ENCODE data around the gene MSH5. TPM values are rescaled to one million over a fixed set of nuclear protein-coding genes. Genes with fewer than 3 reads are reported as not detected.

The MSH5 gene
- total RNA-seq, 1 experiment from 2014 or later, result 90.4 TPM

DNA sequence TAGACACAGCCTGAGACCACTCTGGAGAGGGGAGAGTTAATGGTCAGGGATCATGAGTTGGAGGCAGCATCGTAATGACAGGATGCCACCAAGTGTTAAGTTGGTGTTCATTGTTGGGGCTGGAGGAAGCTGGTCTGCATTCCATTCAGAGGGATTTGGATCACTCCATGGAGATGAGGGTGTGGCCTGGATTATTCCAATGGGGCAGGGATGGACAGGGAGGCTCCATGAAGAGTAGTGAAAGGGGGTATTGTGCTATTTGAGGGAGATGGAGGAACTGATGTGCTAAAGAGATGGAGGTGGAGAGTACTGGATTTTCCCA lies 23.8 kb downstream of the MSH5 start:
- intact Hi-C loops (cut with micrococcal nuclease), result no loop called here
- TF ChIP-seq ELF1 (IDR thresholded peaks at IDR 0.05; ENCODE audit: borderline replicate concordance, low read depth) (no peak), RAD21 (IDR thresholded peaks at IDR 0.05; ENCODE audit: low read depth) (peak; percentile 25; the same call in 1 of the 2 replicates), FOSL1 (IDR thresholded peaks at IDR 0.05; ENCODE audit: low read depth) (no peak), JUND (IDR thresholded peaks at IDR 0.05) (no peak), CBX3 (IDR thresholded peaks at IDR 0.05; ENCODE audit: low read depth) (no peak)
- TF ChIP-seq, protein P1, sequence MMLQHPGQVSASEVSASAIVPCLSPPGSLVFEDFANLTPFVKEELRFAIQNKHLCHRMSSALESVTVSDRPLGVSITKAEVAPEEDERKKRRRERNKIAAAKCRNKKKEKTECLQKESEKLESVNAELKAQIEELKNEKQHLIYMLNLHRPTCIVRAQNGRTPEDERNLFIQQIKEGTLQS (IDR thresholded peaks at IDR 0.05), result no peak
- H3K4me3 ChIP-seq (replicated peaks in 1 of 2; ENCODE audit: low read depth in 1 of 2, low read length in 2 of 2), result no peak overlapping the region
- H3K4me1 ChIP-seq (ENCODE audit: control insufficient read depth in 1 of 2, insufficient read depth in 2 of 2, low read length in 2 of 2), result peaks cover 7 to 18% of the 10 kb centered on the region in 2 experiments; a peak in 3 of 4 replicates
- ATAC-seq (peak; percentile 72), DNase-seq (ENCODE audit: low read depth, low spot score) (no peak)
- peak overlapping the region; percentile 39 for H3K4me2 ChIP-seq (ENCODE audit: low read length)
- RAD21 ChIA-PET (ENCODE audit: low non-redundant PET in 1 of 2, low total read pairs in 2 of 2, uncharacterized antibody in 2 of 2, unreplicated experiment in 2 of 2), result no interaction called here
- no peaks in the 10 kb centered on the region for H3K79me2 ChIP-seq (ENCODE audit: insufficient read depth, low read length)
- CTCF ChIA-PET, result no interaction called here
- BruUV-seq (replicated peaks), result no TSS peak
- no peak overlapping the region for H2AFZ ChIP-seq (ENCODE audit: low read depth, low read length, poor library complexity, severe bottlenecking)
- H3K9me2 ChIP-seq (ENCODE audit: insufficient read depth), result no peaks in the 10 kb centered on the region
- POLR2A ChIA-PET, result no interaction called here
- no peaks in the 10 kb centered on the region for H4K20me1 ChIP-seq (ENCODE audit: insufficient read depth)
- H3K36me3 ChIP-seq (ENCODE audit: control insufficient read depth in 1 of 2, insufficient read depth in 2 of 2, low read length in 2 of 2), result peaks cover 3 to 27% of the 10 kb centered on the region in 2 experiments; a peak in 2 of 4 replicates
- H3K27ac ChIP-seq (ENCODE audit: low read depth, low read length), result peak overlapping the region; percentile 1; the same call in 1 of the 2 replicates
- no peaks in the 10 kb centered on the region for H3K27me3 ChIP-seq (ENCODE audit: insufficient read depth, low read length)
- H3K9me3 ChIP-seq (ENCODE audit: control insufficient read depth in 1 of 2, insufficient read depth in 1 of 2, low read depth in 1 of 2, low read length in 2 of 2), result no peaks in the 10 kb centered on the region
- no peak overlapping the region for H3K9ac ChIP-seq (ENCODE audit: low read length)

DNA sequence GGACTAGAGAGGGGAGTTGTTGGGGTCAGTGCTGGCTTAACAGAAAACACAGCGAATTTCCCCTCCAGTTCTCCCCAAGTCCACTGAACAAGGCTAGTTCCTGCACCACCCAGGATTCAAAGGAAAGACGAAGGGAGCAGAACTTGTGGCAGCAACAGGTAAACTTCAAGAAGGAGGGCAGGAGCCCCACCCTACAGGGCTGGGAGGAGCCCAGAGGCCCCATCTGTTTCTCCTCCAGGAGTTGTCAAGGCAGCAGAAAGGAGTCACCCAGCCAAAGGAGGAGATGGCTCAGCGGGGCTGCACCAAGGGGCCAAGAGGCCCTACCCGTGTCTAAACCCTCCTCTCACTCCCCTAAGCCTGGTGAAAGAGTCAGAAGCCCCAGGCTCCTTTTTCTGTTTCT lies 24.4 kb downstream of the MSH5 start:
- Histone ChIP-seq H3K9ac (ENCODE audit: low read length) (no peak overlapping the region), H3K9me3 (ENCODE audit: control insufficient read depth in 1 of 2, insufficient read depth in 1 of 2, low read depth in 1 of 2, low read length in 2 of 2) (no peaks in the 10 kb centered on the region), H3K79me2 (ENCODE audit: insufficient read depth, low read length) (no peaks in the 10 kb centered on the region), H3K9me2 (ENCODE audit: insufficient read depth) (no peaks in the 10 kb centered on the region), H2AFZ (ENCODE audit: low read depth, low read length, poor library complexity, severe bottlenecking) (no peak overlapping the region), H4K20me1 (ENCODE audit: insufficient read depth) (no peaks in the 10 kb centered on the region), H3K27ac (ENCODE audit: low read depth, low read length) (no peak overlapping the region), H3K4me2 (ENCODE audit: low read length) (no peak overlapping the region), H3K4me3 (replicated peaks in 1 of 2; ENCODE audit: low read depth in 1 of 2, low read length in 2 of 2) (no peak overlapping the region), H3K27me3 (ENCODE audit: insufficient read depth, low read length) (no peaks in the 10 kb centered on the region), H3K4me1 (ENCODE audit: control insufficient read depth in 1 of 2, insufficient read depth in 2 of 2, low read length in 2 of 2) (peaks cover 7 to 18% of the 10 kb centered on the region in 2 experiments; a peak in 3 of 4 replicates), H3K36me3 (ENCODE audit: control insufficient read depth in 1 of 2, insufficient read depth in 2 of 2, low read length in 2 of 2) (peaks cover 3 to 22% of the 10 kb centered on the region in 2 experiments; a peak in 2 of 4 replicates)
- CTCF ChIA-PET, result no interaction called here
- TSS peak; percentile 39 for BruUV-seq (replicated peaks)
- intact Hi-C loops (cut with micrococcal nuclease), result no loop called here
- no peak for DNase-seq (ENCODE audit: low read depth, low spot score)
- no peak for ATAC-seq
- POLR2A ChIA-PET, result no interaction called here
- RAD21 ChIA-PET (ENCODE audit: low non-redundant PET in 1 of 2, low total read pairs in 2 of 2, uncharacterized antibody in 2 of 2, unreplicated experiment in 2 of 2), result no interaction called here
- no peak for TF ChIP-seq CEBPB (IDR thresholded peaks at IDR 0.05; ENCODE audit: low read depth)
- TF ChIP-seq FOSL1 (IDR thresholded peaks at IDR 0.05; ENCODE audit: low read depth), result no peak
- no peak for TF ChIP-seq TCF7L2 (IDR thresholded peaks at IDR 0.05; ENCODE audit: borderline replicate concordance, extremely low read depth, insufficient read depth, insufficient read length)
- TF ChIP-seq, protein P1 (IDR thresholded peaks at IDR 0.05), result no peak
- TF ChIP-seq JUND (IDR thresholded peaks at IDR 0.05), result no peak
- TF ChIP-seq, protein P2, sequence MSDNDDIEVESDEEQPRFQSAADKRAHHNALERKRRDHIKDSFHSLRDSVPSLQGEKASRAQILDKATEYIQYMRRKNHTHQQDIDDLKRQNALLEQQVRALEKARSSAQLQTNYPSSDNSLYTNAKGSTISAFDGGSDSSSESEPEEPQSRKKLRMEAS (IDR thresholded peaks at IDR 0.05), result no peak
- TF ChIP-seq EZH2 (IDR thresholded peaks at IDR 0.05), result no peak
- no peak for TF ChIP-seq POLR2A (IDR thresholded peaks at IDR 0.05; ENCODE audit: borderline replicate concordance, extremely low read depth, insufficient read depth, insufficient read length)
- TF ChIP-seq, protein P3, sequence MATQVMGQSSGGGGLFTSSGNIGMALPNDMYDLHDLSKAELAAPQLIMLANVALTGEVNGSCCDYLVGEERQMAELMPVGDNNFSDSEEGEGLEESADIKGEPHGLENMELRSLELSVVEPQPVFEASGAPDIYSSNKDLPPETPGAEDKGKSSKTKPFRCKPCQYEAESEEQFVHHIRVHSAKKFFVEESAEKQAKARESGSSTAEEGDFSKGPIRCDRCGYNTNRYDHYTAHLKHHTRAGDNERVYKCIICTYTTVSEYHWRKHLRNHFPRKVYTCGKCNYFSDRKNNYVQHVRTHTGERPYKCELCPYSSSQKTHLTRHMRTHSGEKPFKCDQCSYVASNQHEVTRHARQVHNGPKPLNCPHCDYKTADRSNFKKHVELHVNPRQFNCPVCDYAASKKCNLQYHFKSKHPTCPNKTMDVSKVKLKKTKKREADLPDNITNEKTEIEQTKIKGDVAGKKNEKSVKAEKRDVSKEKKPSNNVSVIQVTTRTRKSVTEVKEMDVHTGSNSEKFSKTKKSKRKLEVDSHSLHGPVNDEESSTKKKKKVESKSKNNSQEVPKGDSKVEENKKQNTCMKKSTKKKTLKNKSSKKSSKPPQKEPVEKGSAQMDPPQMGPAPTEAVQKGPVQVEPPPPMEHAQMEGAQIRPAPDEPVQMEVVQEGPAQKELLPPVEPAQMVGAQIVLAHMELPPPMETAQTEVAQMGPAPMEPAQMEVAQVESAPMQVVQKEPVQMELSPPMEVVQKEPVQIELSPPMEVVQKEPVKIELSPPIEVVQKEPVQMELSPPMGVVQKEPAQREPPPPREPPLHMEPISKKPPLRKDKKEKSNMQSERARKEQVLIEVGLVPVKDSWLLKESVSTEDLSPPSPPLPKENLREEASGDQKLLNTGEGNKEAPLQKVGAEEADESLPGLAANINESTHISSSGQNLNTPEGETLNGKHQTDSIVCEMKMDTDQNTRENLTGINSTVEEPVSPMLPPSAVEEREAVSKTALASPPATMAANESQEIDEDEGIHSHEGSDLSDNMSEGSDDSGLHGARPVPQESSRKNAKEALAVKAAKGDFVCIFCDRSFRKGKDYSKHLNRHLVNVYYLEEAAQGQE (IDR thresholded peaks at IDR 0.05; ENCODE audit: low read depth), result no peak
- no peak for TF ChIP-seq EZH2phosphoT487 (IDR thresholded peaks at IDR 0.05; ENCODE audit: borderline replicate concordance)
- TF ChIP-seq CBX3 (IDR thresholded peaks at IDR 0.05; ENCODE audit: low read depth), result no peak
- no peak for TF ChIP-seq SRF (IDR thresholded peaks at IDR 0.05; ENCODE audit: low read depth)
- no peak for TF ChIP-seq SP1 (IDR thresholded peaks at IDR 0.05; ENCODE audit: low read depth)
- no peak for TF ChIP-seq YY1 (IDR thresholded peaks at IDR 0.05; ENCODE audit: extremely low read depth, insufficient replicate concordance, low read depth, low read length)
- TF ChIP-seq POLR2AphosphoS5 (IDR thresholded peaks at IDR 0.05; ENCODE audit: low read depth, low read length), result no peak

Data from HCT116 (cell line).